ENCODE results near the gene PPARD. TPM values are rescaled to one million over a fixed set of nuclear protein-coding genes. Genes with fewer than 3 reads are reported as not detected.

The PPARD gene
- total and polyA plus RNA-seq, 2 donors (not counting 1 experiment from before 2014, with no cell fraction given): 14.8 to 16.3 TPM

- H3K4me3 ChIP-seq (replicated peaks in 1 of 4; ENCODE audit: control extremely low read depth in 1 of 4, insufficient read depth in 1 of 4, low read depth in 3 of 4, low read length in 4 of 4): no peak overlapping the region
- no peak overlapping the region for H3K27ac ChIP-seq (ENCODE audit: insufficient read depth, low read length)
- peaks cover 27% of the 10 kb centered on the region for H3K79me2 ChIP-seq (ENCODE audit: control insufficient read depth, insufficient read depth, low read length)
- H3K4me2 ChIP-seq (ENCODE audit: extremely low read depth, insufficient read depth, low read length): no peak overlapping the region
- H3K36me3 ChIP-seq (ENCODE audit: control insufficient read depth, insufficient read depth, low read length): peaks cover 41% of the 10 kb centered on the region
- no peak for TF ChIP-seq CTCF (conservative IDR thresholded peaks at IDR 0.05 in 1 of 2, IDR thresholded peaks at IDR 0.05 in 1 of 2; ENCODE audit: low read depth in 1 of 2, low read length in 2 of 2)
- no peak for TF ChIP-seq EZH2 (IDR thresholded peaks at IDR 0.05; ENCODE audit: low read length, missing control alignments)
- no peak for DNase-seq (ENCODE audit: low read depth in 2 of 2)
- peaks cover 9% of the 10 kb centered on the region for H4K20me1 ChIP-seq (ENCODE audit: control insufficient read depth, extremely low read depth, insufficient read depth, low read length)
- peaks cover 10% of the 10 kb centered on the region for H3K4me1 ChIP-seq (ENCODE audit: control insufficient read depth, extremely low read depth, insufficient read depth, low read length)
- H3K9me3 ChIP-seq (ENCODE audit: control insufficient read depth, insufficient read depth, low read depth, low read length): no peaks in the 10 kb centered on the region
- H3K27me3 ChIP-seq (ENCODE audit: control insufficient read depth, insufficient read depth, low read length): no peaks in the 10 kb centered on the region
- no peak overlapping the region for H2AFZ ChIP-seq (ENCODE audit: low read length)
- H3K9ac ChIP-seq (ENCODE audit: insufficient read depth, low read length): no peak overlapping the region
These were observed 130.9 kb downstream of the PPARD start for GRCh38 chr6:35473075-35473849.

- H3K27ac ChIP-seq (ENCODE audit: insufficient read depth, low read length): no peak overlapping the region
- peaks cover 10% of the 10 kb centered on the region for H3K4me1 ChIP-seq (ENCODE audit: control insufficient read depth, extremely low read depth, insufficient read depth, low read length)
- no peak overlapping the region for H2AFZ ChIP-seq (ENCODE audit: low read length)
- TF ChIP-seq EZH2 (IDR thresholded peaks at IDR 0.05; ENCODE audit: low read length, missing control alignments) (no peak), CTCF (conservative IDR thresholded peaks at IDR 0.05 in 1 of 2, IDR thresholded peaks at IDR 0.05 in 1 of 2; ENCODE audit: low read depth in 1 of 2, low read length in 2 of 2) (no peak)
- peaks cover 9% of the 10 kb centered on the region for H4K20me1 ChIP-seq (ENCODE audit: control insufficient read depth, extremely low read depth, insufficient read depth, low read length)
- peaks cover 38% of the 10 kb centered on the region for H3K36me3 ChIP-seq (ENCODE audit: control insufficient read depth, insufficient read depth, low read length)
- no peak overlapping the region for H3K4me2 ChIP-seq (ENCODE audit: extremely low read depth, insufficient read depth, low read length)
- peaks cover 22% of the 10 kb centered on the region for H3K79me2 ChIP-seq (ENCODE audit: control insufficient read depth, insufficient read depth, low read length)
- DNase-seq (ENCODE audit: low read depth in 2 of 2): no peak
- no peaks in the 10 kb centered on the region for H3K27me3 ChIP-seq (ENCODE audit: control insufficient read depth, insufficient read depth, low read length)
- H3K9ac ChIP-seq (ENCODE audit: insufficient read depth, low read length): no peak overlapping the region
- H3K9me3 ChIP-seq (ENCODE audit: control insufficient read depth, insufficient read depth, low read depth, low read length): no peaks in the 10 kb centered on the region
- H3K4me3 ChIP-seq (replicated peaks in 1 of 4; ENCODE audit: control extremely low read depth in 1 of 4, insufficient read depth in 1 of 4, low read depth in 3 of 4, low read length in 4 of 4): no peak overlapping the region
These were observed 131.4 kb downstream of the PPARD start for GRCh38 chr6:35473850-35474130.

- H3K4me2 ChIP-seq (ENCODE audit: extremely low read depth, insufficient read depth, low read length): no peak overlapping the region
- peaks cover 9% of the 10 kb centered on the region for H4K20me1 ChIP-seq (ENCODE audit: control insufficient read depth, extremely low read depth, insufficient read depth, low read length)
- no peak overlapping the region for H2AFZ ChIP-seq (ENCODE audit: low read length)
- H3K4me1 ChIP-seq (ENCODE audit: control insufficient read depth, extremely low read depth, insufficient read depth, low read length): peaks cover 10% of the 10 kb centered on the region
- no peaks in the 10 kb centered on the region for H3K9me3 ChIP-seq (ENCODE audit: control insufficient read depth, insufficient read depth, low read depth, low read length)
- H3K27me3 ChIP-seq (ENCODE audit: control insufficient read depth, insufficient read depth, low read length): no peaks in the 10 kb centered on the region
- no peak for TF ChIP-seq CTCF (conservative IDR thresholded peaks at IDR 0.05 in 1 of 2, IDR thresholded peaks at IDR 0.05 in 1 of 2; ENCODE audit: low read depth in 1 of 2, low read length in 2 of 2)
- TF ChIP-seq EZH2 (IDR thresholded peaks at IDR 0.05; ENCODE audit: low read length, missing control alignments): no peak
- no peak overlapping the region for H3K4me3 ChIP-seq (replicated peaks in 1 of 4; ENCODE audit: control extremely low read depth in 1 of 4, insufficient read depth in 1 of 4, low read depth in 3 of 4, low read length in 4 of 4)
- DNase-seq (ENCODE audit: low read depth in 2 of 2): no peak
- H3K36me3 ChIP-seq (ENCODE audit: control insufficient read depth, insufficient read depth, low read length): peaks cover 38% of the 10 kb centered on the region
- peaks cover 17% of the 10 kb centered on the region for H3K79me2 ChIP-seq (ENCODE audit: control insufficient read depth, insufficient read depth, low read length)
- H3K9ac ChIP-seq (ENCODE audit: insufficient read depth, low read length): no peak overlapping the region
- no peak overlapping the region for H3K27ac ChIP-seq (ENCODE audit: insufficient read depth, low read length)
These were observed 132.0 kb downstream of the PPARD start for GRCh38 chr6:35474131-35474941.
